Measurements from ENCODE around the gene CYTH2.
A peak's percentile ranks its signal among the peaks of the same experiment; 100 is the strongest.

Gene CYTH2

DNA sequence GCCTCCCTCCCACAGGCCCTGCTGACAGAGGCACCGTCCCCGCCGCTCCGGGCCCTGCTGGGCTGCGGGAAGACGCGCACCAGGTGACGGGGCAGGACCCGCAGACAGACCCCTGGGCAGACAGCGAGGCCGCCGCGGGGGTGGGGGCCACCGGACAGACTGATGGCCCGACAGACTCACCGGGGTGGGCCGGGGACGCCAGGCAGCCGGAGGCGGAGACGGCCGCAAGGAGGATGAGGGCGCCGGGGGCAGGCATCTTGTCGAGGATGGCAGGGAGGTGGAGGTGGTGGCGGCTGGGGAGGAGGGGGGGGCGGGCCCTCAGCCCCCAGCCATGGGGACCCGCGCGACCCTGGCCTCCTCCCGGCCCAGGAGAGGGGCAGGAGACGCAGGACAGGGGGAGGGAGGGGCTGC, 42.2 kb downstream of the CYTH2 start:
- TF ChIP-seq TCF4 (CRISPR knock-in tag; IDR thresholded peaks at IDR 0.05; ENCODE audit: borderline replicate concordance) (no peak), ZFP3 (CRISPR knock-in tag; IDR thresholded peaks at IDR 0.05) (no peak), TOX (CRISPR knock-in tag; IDR thresholded peaks at IDR 0.05; ENCODE audit: borderline replicate concordance) (no peak), RARB (CRISPR knock-in tag; IDR thresholded peaks at IDR 0.05) (no peak), OSR1 (CRISPR knock-in tag; IDR thresholded peaks at IDR 0.05) (no peak), PATZ1 (CRISPR knock-in tag; IDR thresholded peaks at IDR 0.05; ENCODE audit: borderline replicate concordance) (no peak), ISL1 (CRISPR knock-in tag; IDR thresholded peaks at IDR 0.05) (no peak), BACH2 (CRISPR knock-in tag; IDR thresholded peaks at IDR 0.05; ENCODE audit: borderline replicate concordance) (no peak), ARNTL (CRISPR knock-in tag; IDR thresholded peaks at IDR 0.05; ENCODE audit: borderline replicate concordance, low read depth) (no peak), ZNF70 (CRISPR knock-in tag; IDR thresholded peaks at IDR 0.05) (no peak), ESRRG (CRISPR knock-in tag; IDR thresholded peaks at IDR 0.05) (no peak), PPARA (CRISPR knock-in tag; IDR thresholded peaks at IDR 0.05; ENCODE audit: borderline replicate concordance) (no peak)
- TF ChIP-seq, protein P1, sequence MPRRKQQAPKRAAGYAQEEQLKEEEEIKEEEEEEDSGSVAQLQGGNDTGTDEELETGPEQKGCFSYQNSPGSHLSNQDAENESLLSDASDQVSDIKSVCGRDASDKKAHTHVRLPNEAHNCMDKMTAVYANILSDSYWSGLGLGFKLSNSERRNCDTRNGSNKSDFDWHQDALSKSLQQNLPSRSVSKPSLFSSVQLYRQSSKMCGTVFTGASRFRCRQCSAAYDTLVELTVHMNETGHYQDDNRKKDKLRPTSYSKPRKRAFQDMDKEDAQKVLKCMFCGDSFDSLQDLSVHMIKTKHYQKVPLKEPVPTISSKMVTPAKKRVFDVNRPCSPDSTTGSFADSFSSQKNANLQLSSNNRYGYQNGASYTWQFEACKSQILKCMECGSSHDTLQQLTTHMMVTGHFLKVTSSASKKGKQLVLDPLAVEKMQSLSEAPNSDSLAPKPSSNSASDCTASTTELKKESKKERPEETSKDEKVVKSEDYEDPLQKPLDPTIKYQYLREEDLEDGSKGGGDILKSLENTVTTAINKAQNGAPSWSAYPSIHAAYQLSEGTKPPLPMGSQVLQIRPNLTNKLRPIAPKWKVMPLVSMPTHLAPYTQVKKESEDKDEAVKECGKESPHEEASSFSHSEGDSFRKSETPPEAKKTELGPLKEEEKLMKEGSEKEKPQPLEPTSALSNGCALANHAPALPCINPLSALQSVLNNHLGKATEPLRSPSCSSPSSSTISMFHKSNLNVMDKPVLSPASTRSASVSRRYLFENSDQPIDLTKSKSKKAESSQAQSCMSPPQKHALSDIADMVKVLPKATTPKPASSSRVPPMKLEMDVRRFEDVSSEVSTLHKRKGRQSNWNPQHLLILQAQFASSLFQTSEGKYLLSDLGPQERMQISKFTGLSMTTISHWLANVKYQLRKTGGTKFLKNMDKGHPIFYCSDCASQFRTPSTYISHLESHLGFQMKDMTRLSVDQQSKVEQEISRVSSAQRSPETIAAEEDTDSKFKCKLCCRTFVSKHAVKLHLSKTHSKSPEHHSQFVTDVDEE (CRISPR knock-in tag; IDR thresholded peaks at IDR 0.05), result no peak
- peak; percentile 13 for ATAC-seq

DNA sequence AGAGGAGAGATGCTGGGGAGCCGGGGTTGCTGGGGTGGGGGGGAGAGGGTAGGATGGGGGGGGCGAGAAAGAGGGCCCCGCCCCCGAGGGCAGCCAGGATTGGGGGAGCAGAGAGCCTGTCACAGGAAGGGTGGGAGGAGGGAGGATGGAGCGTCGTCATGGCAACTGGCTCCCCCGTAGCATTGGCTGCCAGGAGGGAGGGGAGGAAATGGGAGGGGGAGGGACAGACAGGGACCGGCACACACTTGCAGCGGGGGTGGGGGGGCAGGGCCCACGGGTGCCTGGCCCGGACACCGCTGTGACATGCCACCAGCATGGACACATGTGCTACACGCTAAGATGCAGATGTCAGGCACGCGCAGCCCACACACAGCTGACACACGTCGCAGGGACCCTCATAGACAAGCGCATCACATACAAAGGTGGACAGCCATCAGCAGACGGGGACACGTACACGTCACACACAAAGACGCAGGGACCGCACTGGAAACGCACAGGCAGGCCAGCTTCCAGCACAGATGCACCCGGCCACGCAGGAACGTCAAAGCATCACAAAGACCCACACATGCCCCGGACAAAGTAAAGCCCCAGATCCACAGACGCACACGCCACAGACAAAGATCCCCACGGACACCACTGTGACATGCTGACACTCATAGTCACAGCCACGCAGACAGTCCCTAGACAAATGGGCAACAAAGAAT, 42.8 kb downstream of the CYTH2 start, which contains the start of gene LMTK3:
Gene LMTK3 (minus strand): TSS at position 36 of the 704 bp plus-strand sequence. CDS start 259 bp downstream, outside the sequence.
- no peak for TF ChIP-seq OSR1 (CRISPR knock-in tag; IDR thresholded peaks at IDR 0.05)
- TF ChIP-seq RARB (CRISPR knock-in tag; IDR thresholded peaks at IDR 0.05), result no peak
- peak; percentile 42 for ATAC-seq

DNA sequence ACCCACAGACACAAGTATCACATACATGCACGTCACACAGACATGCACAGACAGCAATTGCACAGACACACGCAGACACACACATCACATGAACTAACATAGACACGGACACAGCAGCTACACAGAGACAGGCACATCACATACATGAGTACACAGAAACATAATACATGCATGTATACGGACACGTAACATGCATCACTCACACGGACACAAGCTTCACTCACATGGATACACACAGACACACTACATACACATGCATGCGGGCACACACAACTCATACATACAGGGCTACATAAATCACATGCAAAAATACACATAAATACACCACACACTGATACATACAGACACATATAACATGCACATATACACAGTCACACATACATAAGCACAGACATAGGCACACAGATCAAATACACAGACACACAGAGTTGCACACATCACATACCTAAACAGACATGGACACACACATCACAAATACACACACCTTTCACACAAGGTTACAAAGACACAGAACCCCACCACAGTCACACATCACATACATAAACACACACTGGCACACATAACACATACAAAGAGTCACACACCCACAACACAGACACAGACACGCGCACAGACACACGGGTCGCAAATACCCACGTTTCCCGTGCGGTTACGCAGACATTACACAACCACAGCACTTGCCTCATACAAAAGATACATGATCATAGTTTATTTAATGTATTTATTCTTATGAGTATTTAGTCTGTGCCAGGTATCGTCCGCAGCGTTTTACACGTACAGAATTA, 43.5 kb downstream of the CYTH2 start:
- no peak for TF ChIP-seq TOX (CRISPR knock-in tag; IDR thresholded peaks at IDR 0.05; ENCODE audit: borderline replicate concordance)
- no peak for TF ChIP-seq ZFP30 (CRISPR knock-in tag; IDR thresholded peaks at IDR 0.05)
- no peak for TF ChIP-seq GLIS3 (CRISPR knock-in tag; IDR thresholded peaks at IDR 0.05)
- no peak for TF ChIP-seq ARNTL (CRISPR knock-in tag; IDR thresholded peaks at IDR 0.05; ENCODE audit: borderline replicate concordance, low read depth)
- no peak for TF ChIP-seq TCF4 (CRISPR knock-in tag; IDR thresholded peaks at IDR 0.05; ENCODE audit: borderline replicate concordance)
- no peak for TF ChIP-seq PPARA (CRISPR knock-in tag; IDR thresholded peaks at IDR 0.05; ENCODE audit: borderline replicate concordance)
- TF ChIP-seq SNAI2 (CRISPR knock-in tag; IDR thresholded peaks at IDR 0.05), result no peak
- no peak for TF ChIP-seq CSDC2 (CRISPR knock-in tag; IDR thresholded peaks at IDR 0.05)
- TF ChIP-seq ZFP3 (CRISPR knock-in tag; IDR thresholded peaks at IDR 0.05), result no peak
- TF ChIP-seq ZNF8 (CRISPR knock-in tag; IDR thresholded peaks at IDR 0.05), result no peak
- no peak for TF ChIP-seq OSR1 (CRISPR knock-in tag; IDR thresholded peaks at IDR 0.05)
- no peak for TF ChIP-seq BACH2 (CRISPR knock-in tag; IDR thresholded peaks at IDR 0.05; ENCODE audit: borderline replicate concordance)
- no peak for TF ChIP-seq CSRNP3 (CRISPR knock-in tag; IDR thresholded peaks at IDR 0.05)
- TF ChIP-seq ESRRG (CRISPR knock-in tag; IDR thresholded peaks at IDR 0.05), result no peak
- no peak for TF ChIP-seq ZNF565 (CRISPR knock-in tag; conservative IDR thresholded peaks at IDR 0.05; ENCODE audit: low read depth)
- TF ChIP-seq, protein P2, sequence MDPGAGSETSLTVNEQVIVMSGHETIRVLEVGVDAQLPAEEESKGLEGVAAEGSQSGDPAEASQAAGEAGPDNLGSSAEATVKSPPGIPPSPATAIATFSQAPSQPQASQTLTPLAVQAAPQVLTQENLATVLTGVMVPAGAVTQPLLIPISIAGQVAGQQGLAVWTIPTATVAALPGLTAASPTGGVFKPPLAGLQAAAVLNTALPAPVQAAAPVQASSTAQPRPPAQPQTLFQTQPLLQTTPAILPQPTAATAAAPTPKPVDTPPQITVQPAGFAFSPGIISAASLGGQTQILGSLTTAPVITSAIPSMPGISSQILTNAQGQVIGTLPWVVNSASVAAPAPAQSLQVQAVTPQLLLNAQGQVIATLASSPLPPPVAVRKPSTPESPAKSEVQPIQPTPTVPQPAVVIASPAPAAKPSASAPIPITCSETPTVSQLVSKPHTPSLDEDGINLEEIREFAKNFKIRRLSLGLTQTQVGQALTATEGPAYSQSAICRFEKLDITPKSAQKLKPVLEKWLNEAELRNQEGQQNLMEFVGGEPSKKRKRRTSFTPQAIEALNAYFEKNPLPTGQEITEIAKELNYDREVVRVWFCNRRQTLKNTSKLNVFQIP (CRISPR knock-in tag; IDR thresholded peaks at IDR 0.05; ENCODE audit: borderline replicate concordance, low read depth), result no peak
- TF ChIP-seq ZNF70 (CRISPR knock-in tag; IDR thresholded peaks at IDR 0.05), result no peak
- no peak for ATAC-seq
